Breast epithelium (tissue), 4 donors: Measurements from ENCODE around the gene ECT2. TPM values are rescaled to one million over a fixed set of nuclear protein-coding genes. Genes with fewer than 3 reads are reported as not detected.
A peak's percentile ranks its signal among the peaks of the same experiment; 100 is the strongest.

ENCODE experiments used
- DNase-seq, 2 donors: peaks; one replicate each; pipeline ENCODE4 v3.0.0-alpha.2; 2019; ENCODE audit warnings: low spot score in 2 of 2
- H3K27ac ChIP-seq, 2 donors: fragments of 200-600 bp; sonication (generic) in 1 of 2; one replicate each; pipeline ENCODE4 v1.5.1; 2016 to 2019; ENCODE audit warnings: mild to moderate bottlenecking in 1 of 2
- H3K27me3 ChIP-seq, 2 donors: fragments of 200-600 bp; sonication (generic) in 1 of 2; one replicate each; pipeline versions ENCODE4 v1.5.1 to v1.6.0; 2017 to 2019; ENCODE audit warnings: control low read depth in 1 of 2, mild to moderate bottlenecking in 1 of 2
- H3K36me3 ChIP-seq: fragments of 200-600 bp; one replicate; pipeline ENCODE4 v1.5.1; 2019
- H3K4me1 ChIP-seq, 2 donors: fragments of 200-600 bp; sonication (generic); one replicate each; pipeline ENCODE4 v1.5.1; 2016 to 2019; ENCODE audit warnings: control low read depth in 1 of 2
- H3K4me3 ChIP-seq, 3 donors: fragments of 200-600 bp; sonication (generic); 1 replicate in 2 of 3; 2 replicates in 1 of 3; pipeline ENCODE4 v1.5.1; 2016 to 2019; ENCODE audit warnings: mild to moderate bottlenecking in 3 of 3, moderate library complexity in 2 of 3
- H3K9me3 ChIP-seq, 2 donors: fragments of 200-600 bp; sonication (generic) in 1 of 2; one replicate each; pipeline ENCODE4 v1.5.1; 2016 to 2019; ENCODE audit warnings: control low read depth in 1 of 2
- CTCF ChIP-seq, 3 donors: fragments of 450-650 bp; IDR thresholded peaks; one replicate each; pipeline ENCODE4 v1.5.1; 2016 to 2017; ENCODE audit warnings: antibody characterized with exemption in 3 of 3, mild to moderate bottlenecking in 3 of 3, moderate library complexity in 3 of 3
- POLR2A ChIP-seq: fragments of 450-650 bp; IDR thresholded peaks from one replicate; pipeline ENCODE4 v1.6.1; 2016; ENCODE audit warnings: antibody characterized with exemption, mild to moderate bottlenecking, moderate library complexity
- POLR2AphosphoS5 ChIP-seq, 3 donors: sonication (generic); formaldehyde crosslinking; IDR thresholded peaks; one replicate each; pipeline ENCODE4 v1.6.1; 2017; ENCODE audit warnings: antibody characterized with exemption in 3 of 3
- intact Hi-C: fragments of 100-400 bp; cut with DNase I; formaldehyde crosslinking; loops from one replicate; pipeline ENCODE4 v1.15.1; 2023; ENCODE audit warnings: low total_unique reads
- total RNA-seq, 3 donors: library from RNA; depleted of rRNA; stranded (reverse); fragments of >200 nt; gene quantifications; one replicate each; pipeline ENCODE4 v1.1.0, GENCODE V29; 2016

The ECT2 gene
- total RNA-seq, 3 donors from 2014 or later: 8.5 to 20.1 (median 15.4) TPM

GRCh38 chr3:172704001-172704400 lies 46.5 kb upstream of the ECT2 start:
- Histone ChIP-seq H3K9me3 (no peaks in the 10 kb centered on the region), H3K4me3 (no peak overlapping the region), H3K27me3 (no peaks in the 10 kb centered on the region), H3K36me3 (no peaks in the 10 kb centered on the region), H3K27ac (no peak overlapping the region), H3K4me1 (no peaks in the 10 kb centered on the region)
- TF ChIP-seq POLR2A (no peak), CTCF (IDR thresholded peaks at IDR 0.05) (no peak), POLR2AphosphoS5 (IDR thresholded peaks at IDR 0.05) (no peak)
- no peak for DNase-seq
- intact Hi-C loops: no loop called here

- DNase-seq: no peak
- Histone ChIP-seq H3K4me3 (no peak overlapping the region), H3K9me3 (no peaks in the 10 kb centered on the region), H3K36me3 (no peaks in the 10 kb centered on the region), H3K27ac (no peak overlapping the region), H3K27me3 (no peaks in the 10 kb centered on the region), H3K4me1 (no peaks in the 10 kb centered on the region)
- intact Hi-C loops: no loop called here
- TF ChIP-seq CTCF (IDR thresholded peaks at IDR 0.05) (no peak), POLR2A (no peak), POLR2AphosphoS5 (IDR thresholded peaks at IDR 0.05) (no peak)
Observed at GRCh38 chr3:172705170-172705569, 45.4 kb upstream of the ECT2 start.

GRCh38 chr3:172707030-172707429 lies 43.5 kb upstream of the ECT2 start:
- Histone ChIP-seq H3K27ac (no peak overlapping the region), H3K27me3 (no peaks in the 10 kb centered on the region), H3K4me1 (no peaks in the 10 kb centered on the region), H3K9me3 (no peaks in the 10 kb centered on the region), H3K4me3 (no peak overlapping the region), H3K36me3 (no peaks in the 10 kb centered on the region)
- TF ChIP-seq CTCF (IDR thresholded peaks at IDR 0.05) (no peak), POLR2A (no peak), POLR2AphosphoS5 (IDR thresholded peaks at IDR 0.05) (no peak)
- intact Hi-C loops: no loop called here
- DNase-seq: no peak

- H3K4me3 ChIP-seq: no peak overlapping the region
- no peaks in the 10 kb centered on the region for H3K36me3 ChIP-seq
- TF ChIP-seq CTCF (IDR thresholded peaks at IDR 0.05) (no peak), POLR2A (no peak), POLR2AphosphoS5 (IDR thresholded peaks at IDR 0.05) (no peak)
- H3K27me3 ChIP-seq: no peaks in the 10 kb centered on the region
- no peaks in the 10 kb centered on the region for H3K4me1 ChIP-seq
- intact Hi-C loops: no loop called here
- DNase-seq: no peak
- no peak overlapping the region for H3K27ac ChIP-seq
- H3K9me3 ChIP-seq: no peaks in the 10 kb centered on the region
Observed at GRCh38 chr3:172707967-172708366, 42.6 kb upstream of the ECT2 start.

- no peak for TF ChIP-seq CTCF (IDR thresholded peaks at IDR 0.05)
- TF ChIP-seq POLR2AphosphoS5 (IDR thresholded peaks at IDR 0.05): no peak
- no peak for TF ChIP-seq POLR2A
- intact Hi-C loops: no loop called here
- Histone ChIP-seq H3K4me3 (peak overlapping the region; percentile 74 to 84 (median 78)), H3K9me3 (no peaks in the 10 kb centered on the region), H3K4me1 (no peaks in the 10 kb centered on the region), H3K27ac (no peak overlapping the region), H3K36me3 (no peaks in the 10 kb centered on the region), H3K27me3 (no peaks in the 10 kb centered on the region)
- no peak for DNase-seq
Observed at GRCh38 chr3:172708921-172709773, 41.4 kb upstream of the ECT2 start.
